ENCODE data around the gene PDPR.
"Not testable (repeated sequence)": the region's sequence is repeated elsewhere in the genome, so short reads cannot be mapped to it uniquely, and the experiment has no call there.

Gene PDPR

GRCh38 chr16:70204668-70205405 lies 90.7 kb downstream of the PDPR start:
- not testable (repeated sequence) for H3K27me3 ChIP-seq (ENCODE audit: control insufficient read depth, insufficient read depth, low read length); H3K4me3 ChIP-seq (ENCODE audit: low read length); H3K4me1 ChIP-seq (ENCODE audit: control insufficient read depth, insufficient read depth, low read length); H3K9ac ChIP-seq (ENCODE audit: low read length); H3K36me3 ChIP-seq (ENCODE audit: control insufficient read depth, insufficient read depth, low read length); H3K9me3 ChIP-seq (ENCODE audit: control insufficient read depth, low read length)

DNA sequence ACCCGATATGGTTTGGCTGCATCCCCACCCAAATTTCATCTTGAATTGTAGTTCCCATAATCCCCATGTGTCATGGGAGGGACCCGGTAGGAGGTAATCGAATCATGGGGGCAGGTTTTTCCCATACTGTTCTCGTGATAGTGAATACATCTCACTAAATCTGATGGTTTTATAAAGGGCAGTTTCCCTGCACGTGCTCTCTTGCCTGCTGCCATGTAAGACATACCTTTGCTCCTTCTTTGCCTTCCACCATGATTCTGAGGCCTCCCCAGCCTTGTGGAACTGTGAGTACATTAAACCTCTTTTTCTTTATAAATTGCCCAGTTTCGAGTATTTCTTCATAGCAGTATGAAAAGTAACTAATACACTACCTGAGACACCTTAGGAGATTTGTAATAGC lies 92.2 kb downstream of the PDPR start:
- not testable (repeated sequence) for H3K36me3 ChIP-seq (ENCODE audit: control insufficient read depth, insufficient read depth, low read length); H3K27me3 ChIP-seq (ENCODE audit: control insufficient read depth, insufficient read depth, low read length); H3K4me1 ChIP-seq (ENCODE audit: control insufficient read depth, insufficient read depth, low read length); H3K4me3 ChIP-seq (ENCODE audit: low read length); H3K9me3 ChIP-seq (ENCODE audit: control insufficient read depth, low read length); H3K9ac ChIP-seq (ENCODE audit: low read length)
